CMK (cell line): Measurements from ENCODE around the gene TRAK1.

Source experiments
- DNase-seq: peaks from one replicate; pipeline ENCODE4 v3.0.0-alpha.2; 2010; ENCODE audit warnings: low read depth

Gene TRAK1

DNA sequence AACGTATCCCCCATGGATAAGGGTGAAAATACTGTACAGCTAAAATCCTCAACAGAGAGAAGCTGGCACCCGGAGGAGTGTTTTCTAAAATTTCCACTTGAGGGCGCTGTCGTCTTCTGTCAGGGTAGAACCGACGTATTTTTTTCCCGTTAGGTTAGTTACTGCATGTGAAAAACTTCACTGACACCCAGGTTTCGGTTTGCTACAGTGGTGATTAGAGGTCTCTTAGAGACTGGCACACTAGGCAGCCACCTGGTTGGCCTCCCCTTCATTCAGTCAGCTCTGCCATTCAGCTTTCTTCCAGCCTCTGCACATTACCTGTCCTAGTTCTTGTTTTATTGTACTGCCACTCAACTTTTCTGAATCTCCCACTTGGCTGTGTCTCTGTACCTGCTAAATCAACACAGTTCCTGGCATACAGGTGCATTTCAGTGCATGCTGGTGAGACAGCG lies 156.4 kb downstream of the TRAK1 start:
- peak; percentile 31 for DNase-seq

- DNase-seq: no peak
These were observed 159.6 kb downstream of the TRAK1 start for GRCh38 chr3:42250761-42251160.

DNA sequence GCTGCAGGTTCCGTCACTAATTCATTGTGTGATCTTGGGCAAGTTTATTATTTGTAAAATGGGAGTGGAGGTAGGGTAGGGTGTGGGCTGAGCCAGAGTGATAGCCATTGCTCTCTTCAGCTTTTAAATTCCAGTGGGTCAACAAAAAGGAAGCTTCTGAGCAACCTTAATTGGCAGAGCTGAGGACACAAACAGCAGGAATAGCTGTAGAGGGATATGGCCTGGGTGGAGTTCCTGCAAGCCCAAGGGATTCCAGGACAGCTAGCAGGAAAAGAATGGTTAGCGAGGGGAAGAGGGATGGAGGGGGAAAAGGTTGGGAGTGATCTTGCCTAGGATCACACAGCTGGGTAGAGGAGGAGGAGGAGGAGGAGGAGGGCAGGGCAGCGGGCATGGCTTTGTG lies 163.4 kb downstream of the TRAK1 start:
- no peak for DNase-seq

- no peak for DNase-seq
These were observed 165.1 kb downstream of the TRAK1 start for GRCh38 chr3:42256135-42256819.

DNA sequence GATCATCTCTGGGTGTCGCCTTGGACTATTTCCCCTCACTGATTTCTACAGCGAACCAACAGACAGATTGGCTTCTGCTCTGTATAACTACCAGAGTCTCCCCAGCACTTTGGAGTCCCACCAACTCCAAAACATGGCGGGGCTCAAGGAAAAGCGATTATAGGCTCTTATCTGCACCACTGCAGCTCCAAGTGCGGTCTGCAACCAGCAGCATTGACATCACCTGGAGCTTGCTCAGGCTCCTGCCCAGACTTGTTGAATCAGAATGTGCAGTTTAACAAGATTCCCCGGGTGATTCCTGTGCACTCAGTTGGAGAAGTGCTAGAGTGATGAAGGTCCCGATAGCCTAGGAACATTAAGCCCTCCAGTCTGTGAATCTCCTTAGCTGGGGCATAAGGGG lies 165.8 kb downstream of the TRAK1 start:
- DNase-seq: no peak

DNA sequence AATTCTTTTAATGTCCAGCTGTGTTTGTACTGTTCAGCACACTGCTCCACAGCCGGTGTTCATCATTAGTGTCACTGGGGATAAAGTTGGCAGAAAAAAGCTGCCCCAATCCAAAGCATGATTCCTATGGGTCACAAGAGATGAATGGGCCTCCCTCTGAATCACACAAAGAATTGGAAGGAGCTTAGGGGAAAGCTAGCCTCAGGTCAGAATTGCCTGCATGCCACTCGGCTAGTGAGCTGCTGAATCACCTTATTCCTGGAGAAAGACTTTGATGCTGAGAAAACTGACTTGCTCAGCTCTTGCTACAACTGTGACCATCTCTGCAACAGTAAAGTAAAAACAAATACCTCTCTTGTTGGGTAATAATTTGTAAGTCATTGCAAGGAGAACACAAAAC lies 171.4 kb downstream of the TRAK1 start:
- DNase-seq: no peak

GRCh38 chr3:42263354-42264346 lies 172.5 kb downstream of the TRAK1 start:
- no peak for DNase-seq

- no peak for DNase-seq
These were observed 173.4 kb downstream of the TRAK1 start for GRCh38 chr3:42264399-42265058.

- DNase-seq: no peak
These were observed 174.2 kb downstream of the TRAK1 start for GRCh38 chr3:42265059-42265991.

DNA sequence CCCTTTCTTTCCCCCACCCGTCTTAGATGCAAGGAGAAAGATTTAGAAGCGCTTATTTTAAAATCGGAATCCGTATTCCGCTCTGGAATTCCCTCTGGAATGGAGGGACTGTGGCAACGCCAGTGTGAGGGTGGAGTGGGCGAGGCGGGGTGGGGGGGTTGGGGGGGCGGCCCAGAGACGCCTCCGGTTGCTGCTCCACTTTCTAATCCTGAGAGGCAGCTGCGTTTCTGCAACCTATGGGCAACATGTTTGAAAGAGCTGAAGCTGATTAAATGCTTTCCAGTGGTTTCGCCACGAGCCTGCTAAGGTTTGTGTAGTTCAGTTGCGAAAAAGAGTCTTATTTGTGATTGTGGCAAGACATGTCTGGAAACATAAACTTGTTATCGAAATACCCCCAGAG lies 174.9 kb downstream of the TRAK1 start, which contains the start of gene CCK:
CCK (minus strand) TSS at position 101 of the 400 bp plus-strand sequence. CDS start 2,555 bp downstream, outside the sequence.
- DNase-seq: no peak

GRCh38 chr3:42267878-42268277 lies 176.7 kb downstream of the TRAK1 start:
- DNase-seq: no peak

- no peak for DNase-seq
These were observed 178.5 kb downstream of the TRAK1 start for GRCh38 chr3:42269647-42270046.

DNA sequence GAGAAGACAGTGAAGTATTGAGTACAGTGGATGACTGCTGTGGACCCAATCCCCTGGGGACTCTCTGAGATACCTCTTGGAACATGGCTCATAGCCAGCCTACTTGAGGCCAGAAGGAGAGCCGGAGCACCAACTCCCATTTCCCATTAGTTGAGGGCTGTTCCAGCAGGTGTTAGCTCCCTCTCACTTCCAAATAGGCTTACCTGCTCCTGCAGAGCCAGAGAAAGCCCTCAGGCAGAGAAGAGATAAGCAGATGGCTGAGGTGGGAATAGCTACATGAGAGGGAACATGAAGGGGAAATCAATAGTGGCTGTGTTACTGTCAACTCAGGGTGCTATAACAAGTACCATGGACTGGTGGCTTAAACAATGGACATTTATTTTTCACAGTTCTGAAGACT lies 179.4 kb downstream of the TRAK1 start:
- no peak for DNase-seq

DNA sequence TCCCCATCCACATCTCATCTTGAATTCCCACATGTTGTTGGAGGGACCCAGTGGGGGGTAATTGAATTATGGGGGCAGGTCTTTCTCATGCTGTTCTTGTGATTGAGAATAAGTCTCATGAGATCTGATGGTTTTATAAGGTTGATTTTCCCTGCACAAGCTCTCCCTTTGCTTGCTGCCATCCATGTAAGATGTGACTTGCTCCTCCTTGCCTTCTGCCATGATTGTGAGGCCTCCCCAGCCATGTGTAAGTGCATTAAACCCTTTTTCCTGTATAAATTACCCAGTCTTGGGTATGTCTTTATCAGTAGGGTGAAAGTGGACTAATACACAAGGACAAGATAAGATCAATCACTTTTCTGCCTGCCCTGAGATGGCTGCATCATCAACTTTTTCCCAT lies 180.6 kb downstream of the TRAK1 start:
- no peak for DNase-seq

GRCh38 chr3:42273361-42273760 lies 182.2 kb downstream of the TRAK1 start:
- DNase-seq: no peak

- DNase-seq: no peak
These were observed 183.1 kb downstream of the TRAK1 start for GRCh38 chr3:42274266-42274665.

DNA sequence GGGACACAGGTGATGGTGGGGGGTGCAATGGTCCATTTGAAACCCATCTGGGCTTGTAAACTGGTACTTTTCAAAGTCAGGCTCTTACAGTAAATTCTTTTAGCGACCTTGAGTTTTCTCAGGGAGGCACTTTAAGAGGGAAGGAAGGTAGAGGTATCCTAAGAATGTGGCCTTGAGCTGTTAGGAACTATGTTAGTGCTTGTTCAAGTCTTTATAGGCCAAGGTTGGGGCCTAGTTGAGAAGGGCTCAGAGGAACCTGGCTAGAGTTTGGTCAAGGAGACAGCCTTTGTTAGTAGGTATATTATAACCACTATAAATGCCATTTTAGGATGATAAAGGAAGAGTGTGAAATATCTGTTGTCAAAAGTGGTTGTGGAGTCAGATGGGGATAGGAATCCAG lies 184.1 kb downstream of the TRAK1 start:
- no peak for DNase-seq
